CD4-positive, alpha-beta memory T cell (primary cell): ENCODE measurements around the gene GRK2. TPM values are rescaled to one million over a fixed set of nuclear protein-coding genes. Genes with fewer than 3 reads are reported as not detected.
A peak's percentile ranks its signal among the peaks of the same experiment; 100 is the strongest.
"Not testable (repeated sequence)": the region's sequence is repeated elsewhere in the genome, so short reads cannot be mapped to it uniquely, and the experiment has no call there.

Source experiments
- CTCF ChIA-PET: fragments of 350-600 bp; sonication (Branson Sonifier 250); formaldehyde crosslinking; loops from one replicate; lab custom pipeline; 2021; ENCODE audit warnings: inconsistent platforms; ENCODE audit not compliant: partially characterized antibody; lab: Charles Lee
- POLR2A ChIA-PET: fragments of 350-600 bp; sonication (Branson Sonifier 250); formaldehyde crosslinking; loops from one replicate; lab custom pipeline; 2021; ENCODE audit not compliant: partially characterized antibody; lab: Charles Lee
- DNase-seq, 5 donors: peaks; one replicate each; pipeline versions ENCODE4 v3.0.0 to v3.0.0-alpha.2; 2020 to 2022; ENCODE audit warnings: mixed read lengths in 1 of 5
- H3K27ac ChIP-seq: one replicate; pipeline ENCODE4 v1.7.0; 2013; ENCODE audit warnings: low read depth, low read length
- H3K27me3 ChIP-seq: 2 replicates; pipeline ENCODE4 v1.7.0; 2013; ENCODE audit warnings: mild to moderate bottlenecking, low read length, moderate library complexity; ENCODE audit not compliant: insufficient read depth
- H3K36me3 ChIP-seq: 2 replicates; pipeline ENCODE4 v1.7.0; 2013; ENCODE audit warnings: mild to moderate bottlenecking, low read length, moderate library complexity; ENCODE audit not compliant: insufficient read depth
- H3K4me1 ChIP-seq: 2 replicates; pipeline ENCODE4 v1.7.0; 2013; ENCODE audit warnings: mild to moderate bottlenecking, low read length, moderate library complexity; ENCODE audit not compliant: insufficient read depth
- H3K4me3 ChIP-seq, 2 donors: one replicate each; pipeline ENCODE4 v1.7.0; 2013; ENCODE audit warnings: low read length in 2 of 2, mild to moderate bottlenecking in 1 of 2
- H3K9me3 ChIP-seq, 2 donors: one replicate each; pipeline ENCODE4 v1.7.0; 2013; ENCODE audit warnings: low read length in 2 of 2, control low read depth in 1 of 2; ENCODE audit not compliant: control insufficient read depth in 1 of 2
- H3K27ac Mint-ChIP-seq, 7 donors: one replicate each; pipeline ENCODE4 v1.8.0; 2020 to 2021; ENCODE audit warnings: mixed read lengths in 7 of 7, mild to moderate bottlenecking in 6 of 7, inconsistent platforms in 3 of 7, moderate library complexity in 3 of 7
- H3K27me3 Mint-ChIP-seq, 2 donors: one replicate each; pipeline ENCODE4 v1.8.0; 2020 to 2021; ENCODE audit warnings: mixed read lengths in 2 of 2
- H3K36me3 Mint-ChIP-seq, 2 donors: one replicate each; pipeline ENCODE4 v1.8.0; 2020 to 2021; ENCODE audit warnings: mixed read lengths in 2 of 2, inconsistent platforms in 1 of 2, mild to moderate bottlenecking in 1 of 2
- H3K4me1 Mint-ChIP-seq, 4 donors: one replicate each; pipeline ENCODE4 v1.8.0; 2020 to 2021; ENCODE audit warnings: mixed read lengths in 4 of 4, mild to moderate bottlenecking in 1 of 4
- H3K4me3 Mint-ChIP-seq, 8 donors: one replicate each; pipeline ENCODE4 v1.8.0; 2020 to 2021; ENCODE audit warnings: mixed read lengths in 8 of 8, mild to moderate bottlenecking in 7 of 8, moderate library complexity in 6 of 8, inconsistent platforms in 3 of 8
- H3K9me3 Mint-ChIP-seq, 8 donors: one replicate each; pipeline ENCODE4 v1.8.0; 2020 to 2021; ENCODE audit warnings: mixed read lengths in 8 of 8, mild to moderate bottlenecking in 5 of 8, inconsistent platforms in 3 of 8, moderate library complexity in 1 of 8
- intact Hi-C: fragments of 100-400 bp; cut with micrococcal nuclease; formaldehyde crosslinking; loops from one replicate; pipeline ENCODE4 v1.15.1; 2023
- polyA plus RNA-seq, 2 donors: library from polyadenylated mRNA; unstranded; fragments of 300-500 nt; fragmentation: Illumina TruSeq; gene quantifications; one replicate each; pipeline ENCODE4 v1.2.3, GENCODE V29; 2021
- total RNA-seq, 2 experiments: library from RNA; stranded (reverse); gene quantifications; one replicate each; pipeline ENCODE4 v1.2.3, GENCODE V29; 2021

The GRK2 gene
- 100 to 1,000 TPM; 299 to 310 TPM for total RNA-seq
- polyA plus RNA-seq, result 10 to 100 TPM; 12.8 to 63.7 TPM

- H3K9me3 Mint-ChIP-seq, result no peaks in the 10 kb centered on the region
Measured at GRCh38 chr11:67266449-67267187, at the start of gene GRK2. Gene GRK2, plus strand, starts transcription at chr11:67266473. Its CDS starts 227 bp downstream, at chr11:67266700.

GRCh38 chr11:67227726-67228125 is 38.5 kb upstream of the GRK2 start:
- peak overlapping the region in 1 of 7 donors; percentile 50 for H3K27ac Mint-ChIP-seq
- POLR2A ChIA-PET, result interaction anchor here (2.1 kb wide), 1 partner anchor 12 kb away, joined by 12 read pairs; no protein-coding TSS in a partner anchor
- Histone ChIP-seq H3K27me3 (no peaks in the 10 kb centered on the region), H3K36me3 (peaks cover 40% of the 10 kb centered on the region), H3K27ac (no peak overlapping the region), H3K9me3 (no peaks in the 10 kb centered on the region), H3K4me3 (no peak overlapping the region), H3K4me1 (peaks cover 9% of the 10 kb centered on the region)
- CTCF ChIA-PET, result no interaction called here
- DNase-seq, result no peak
- no peaks in the 10 kb centered on the region for H3K27me3 Mint-ChIP-seq
- H3K36me3 Mint-ChIP-seq, result peaks cover 25 to 59% of the 10 kb centered on the region in 2 donors
- intact Hi-C loops, result no loop called here
- H3K4me1 Mint-ChIP-seq, result peaks cover 6 to 13% (median 9%) of the 10 kb centered on the region in 4 donors
- H3K9me3 Mint-ChIP-seq, result no peaks in the 10 kb centered on the region
- no peak overlapping the region for H3K4me3 Mint-ChIP-seq

More at GRCh38 chr11:67266449-67267187, at the start of gene GRK2:
- peak within 1 kb of the TSS; percentile 88 to 92 for H3K4me3 ChIP-seq
- Mint-ChIP-seq H3K4me3 (peak within 1 kb of the TSS; percentile 92 to 98 (median 97)), H3K36me3 (peaks cover 29 to 43% of the 10 kb centered on the region in 2 donors), H3K4me1 (peaks cover 38 to 84% (median 56%) of the 10 kb centered on the region in 4 donors), H3K27ac (peak within 1 kb of the TSS; percentile 91 to 98 (median 96)), H3K27me3 (peaks cover 0 to 5% of the 10 kb centered on the region in 2 donors)
- peaks cover 12% of the 10 kb centered on the region for H3K36me3 ChIP-seq
- no peaks in the 10 kb centered on the region for H3K9me3 ChIP-seq
- peak within 1 kb of the TSS; percentile 80 for H3K27ac ChIP-seq
- DNase-seq, result peak in 4 of 5 donors; percentile 29 to 57 (median 45)
- ChIA-PET POLR2A (interaction anchor here (1.1 to 17.3 kb wide), 10 partner anchors 13 to 138 kb away, joined by 3 to 1163 read pairs (median 14); partner anchors contain the start of genes ANKRD13D, POLD4 and SSH3), CTCF (interaction anchor here (1.0 to 7.1 kb wide), 6 partner anchors 11 to 125 kb away, joined by 5 to 54 read pairs (median 10); partner anchors contain the start of gene RAD9A)
- intact Hi-C loops, result loop anchor here (1.0 to 5.0 kb wide), 4 partner anchors 22 to 106 kb away; partner anchors contain the start of genes CLCF1 and POLD4
- H3K4me1 ChIP-seq, result peaks cover 67% of the 10 kb centered on the region
- no peaks in the 10 kb centered on the region for H3K27me3 ChIP-seq

DNA sequence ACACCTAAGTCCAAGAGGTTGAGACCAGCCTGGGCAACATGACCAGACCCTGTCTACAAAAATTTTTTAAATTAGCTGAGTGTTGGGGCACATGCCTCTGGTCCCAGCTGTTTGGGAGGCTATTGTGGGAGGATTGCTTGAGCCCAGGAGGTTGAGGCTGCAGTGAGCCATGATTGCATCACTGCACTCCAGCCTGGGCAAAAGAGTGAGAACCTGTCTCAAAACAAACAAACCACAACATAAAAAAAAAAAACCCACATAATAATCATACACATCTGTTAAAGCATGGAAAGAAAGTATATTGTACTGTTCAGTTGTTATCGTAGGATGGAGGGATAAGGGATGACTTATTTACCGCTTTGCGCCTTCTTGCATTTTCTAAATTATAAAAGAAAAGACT is 35.9 kb upstream of the GRK2 start:
- peaks cover 18% of the 10 kb centered on the region for H3K4me1 ChIP-seq
- no peaks in the 10 kb centered on the region for H3K27me3 ChIP-seq
- no peaks in the 10 kb centered on the region for H3K9me3 Mint-ChIP-seq
- H3K27me3 Mint-ChIP-seq, result no peaks in the 10 kb centered on the region
- H3K4me1 Mint-ChIP-seq, result peaks cover 15 to 29% (median 20%) of the 10 kb centered on the region in 4 donors
- H3K36me3 Mint-ChIP-seq, result peaks cover 25 to 51% of the 10 kb centered on the region in 2 donors
- H3K27ac ChIP-seq, result no peak overlapping the region
- H3K4me3 ChIP-seq, result no peak overlapping the region
- H3K9me3 ChIP-seq, result no peaks in the 10 kb centered on the region
- intact Hi-C loops, result no loop called here
- H3K27ac Mint-ChIP-seq, result peak overlapping the region in 3 of 7 donors; percentile 30 to 70 (median 30)
- CTCF ChIA-PET, result interaction anchor here (0.9 kb wide), 3 partner anchors 10 to 148 kb away, joined by 3 to 4 read pairs (median 4); no protein-coding TSS in a partner anchor
- POLR2A ChIA-PET, result interaction anchor here (0.5 to 3.1 kb wide), 3 partner anchors 10 to 123 kb away, joined by 3 to 23 read pairs (median 4); partner anchors contain the start of gene POLD4
- peaks cover 34% of the 10 kb centered on the region for H3K36me3 ChIP-seq
- no peak overlapping the region for H3K4me3 Mint-ChIP-seq
- no peak for DNase-seq

GRCh38 chr11:67230886-67231285 is 35.4 kb upstream of the GRK2 start:
- intact Hi-C loops, result no loop called here
- no peak overlapping the region for H3K4me3 ChIP-seq
- Mint-ChIP-seq H3K9me3 (no peaks in the 10 kb centered on the region), H3K4me3 (no peak overlapping the region), H3K27me3 (no peaks in the 10 kb centered on the region), H3K36me3 (peaks cover 25 to 51% of the 10 kb centered on the region in 2 donors), H3K27ac (peak overlapping the region in 1 of 7 donors; percentile 30), H3K4me1 (peaks cover 15 to 32% (median 21%) of the 10 kb centered on the region in 4 donors)
- ChIA-PET CTCF (interaction anchor here (0.9 kb wide), 1 partner anchor 10 kb away, joined by 4 read pairs; no protein-coding TSS in a partner anchor), POLR2A (interaction anchor here (0.5 to 3.1 kb wide), 3 partner anchors 9 to 122 kb away, joined by 3 to 23 read pairs (median 4); partner anchors contain the start of gene POLD4)
- no peak overlapping the region for H3K27ac ChIP-seq
- H3K4me1 ChIP-seq, result peaks cover 18% of the 10 kb centered on the region
- no peaks in the 10 kb centered on the region for H3K9me3 ChIP-seq
- no peaks in the 10 kb centered on the region for H3K27me3 ChIP-seq
- no peak for DNase-seq
- peaks cover 34% of the 10 kb centered on the region for H3K36me3 ChIP-seq

DNA sequence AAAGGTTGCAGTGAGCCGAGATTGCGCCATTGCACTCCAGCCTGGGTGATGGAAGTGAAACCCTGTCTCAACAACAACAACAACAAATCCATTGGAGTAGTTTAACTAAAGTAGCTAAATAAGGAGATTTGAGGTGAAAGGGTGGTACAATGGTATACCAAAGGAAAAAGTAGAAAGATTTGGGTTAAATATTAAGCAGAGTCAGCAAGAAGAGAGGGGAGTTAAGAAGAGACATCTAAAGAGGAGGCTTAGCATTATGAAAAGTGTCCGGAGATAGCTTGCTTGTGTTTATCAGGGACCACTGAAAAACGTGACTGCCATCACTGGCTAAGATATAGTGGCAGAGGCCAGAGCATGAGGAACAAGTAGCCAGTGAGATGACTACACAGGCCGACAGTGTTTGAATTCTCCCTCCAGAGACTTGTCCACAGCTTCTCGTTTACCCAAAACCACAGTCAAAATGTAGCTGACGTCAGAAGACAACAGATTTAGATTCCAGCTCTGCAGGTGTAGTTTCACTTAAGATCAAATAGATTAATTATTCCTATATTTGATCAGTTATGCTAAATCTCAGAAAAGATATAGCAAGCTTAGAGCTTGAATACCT is 32.6 kb upstream of the GRK2 start:
- no peaks in the 10 kb centered on the region for H3K9me3 Mint-ChIP-seq
- H3K27me3 Mint-ChIP-seq, result no peaks in the 10 kb centered on the region
- Histone ChIP-seq H3K4me1 (peaks cover 23% of the 10 kb centered on the region), H3K4me3 (no peak overlapping the region), H3K36me3 (peaks cover 23% of the 10 kb centered on the region), H3K27me3 (no peaks in the 10 kb centered on the region), H3K9me3 (no peaks in the 10 kb centered on the region), H3K27ac (no peak overlapping the region)
- intact Hi-C loops, result no loop called here
- H3K4me3 Mint-ChIP-seq, result no peak overlapping the region
- H3K36me3 Mint-ChIP-seq, result peaks cover 13 to 33% of the 10 kb centered on the region in 2 donors
- CTCF ChIA-PET, result interaction anchor here (0.6 to 1.8 kb wide), 2 partner anchors 29 to 153 kb away, joined by 3 to 5 read pairs; no protein-coding TSS in a partner anchor
- H3K27ac Mint-ChIP-seq, result peak overlapping the region; percentile 3 to 74 (median 31)
- POLR2A ChIA-PET, result interaction anchor here (0.6 to 1.1 kb wide), 3 partner anchors 23 to 84 kb away, joined by 3 read pairs; no protein-coding TSS in a partner anchor
- DNase-seq, result no peak
- H3K4me1 Mint-ChIP-seq, result peaks cover 15 to 38% (median 27%) of the 10 kb centered on the region in 4 donors

- Mint-ChIP-seq H3K4me1 (peaks cover 23 to 43% (median 36%) of the 10 kb centered on the region in 4 donors), H3K27ac (peak overlapping the region; percentile 8 to 86 (median 48)), H3K36me3 (peaks cover 5 to 26% of the 10 kb centered on the region in 2 donors)
- H3K4me3 ChIP-seq, H3K9me3 ChIP-seq, H3K27me3 ChIP-seq, H3K27me3 Mint-ChIP-seq, H3K27ac ChIP-seq, H3K9me3 Mint-ChIP-seq, DNase-seq, POLR2A ChIA-PET, H3K4me3 Mint-ChIP-seq, intact Hi-C loops: not testable (repeated sequence)
- CTCF ChIA-PET, result interaction anchor here (1.8 kb wide), 1 partner anchor 28 kb away, joined by 5 read pairs; no protein-coding TSS in a partner anchor
- peaks cover 28% of the 10 kb centered on the region for H3K4me1 ChIP-seq
- H3K36me3 ChIP-seq, result peaks cover 16% of the 10 kb centered on the region
Measured at GRCh38 chr11:67234571-67234970, 31.7 kb upstream of the GRK2 start.
